K562 (cell line): ENCODE results near the gene SGIP1. TPM values are rescaled to one million over a fixed set of nuclear protein-coding genes. Genes with fewer than 3 reads are reported as not detected.

Experiments
- ATAC-seq: fragments of 200-7000 bp; cut with Tn5 transposase; 3 replicates; pipeline ENCODE4 v1.9.1; 2020; ENCODE audit warnings: moderate library complexity
- BruUV-seq: library from RNA; stranded (reverse); fragments of 400-500 nt; replicated peaks from 2 replicates; lab custom pipeline; 2021; lab: Mats Ljungman, UMichigan
- CTCF ChIA-PET: fragments of 300-600 bp; formaldehyde crosslinking; extraction: SDS; loops from one replicate; lab custom pipeline; 2021; ENCODE audit warnings: low intra/inter-chr PET ratio; lab: Yijun Ruan, JAX
- POLR2A ChIA-PET: fragments of 300-600, 350-650 bp; sonication (Branson Sonifier 250); formaldehyde crosslinking; extraction: SDS; loops from one replicate; lab custom pipeline; 2021; ENCODE audit warnings: antibody characterized with exemption, inconsistent platforms; lab: Yijun Ruan, JAX
- DNase-seq, 4 experiments: peaks; one replicate each; pipeline versions ENCODE4 v3.0.0 to v3.0.0-alpha.2; 2011 to 2018; ENCODE audit warnings: low spot score in 3 of 4, mixed read lengths in 3 of 4; ENCODE audit errors: extremely low read depth in 1 of 4
- FAIRE-seq: peaks from 2 replicates; lab custom pipeline; 2011; peaks lifted over from hg19 to GRCh38; lab: Jason Lieb, UNC
- H2AFZ ChIP-seq: 2 replicates; pipeline ENCODE4 v1.6.0; 2011; ENCODE audit warnings: low read depth, low read length, control low read depth, inconsistent platforms
- H3K27ac ChIP-seq: fragments of 200-600 bp; 3 replicates; pipeline ENCODE4 v1.8.0; 2011; ENCODE audit warnings: low read depth, mild to moderate bottlenecking, control low read depth, inconsistent platforms, low read length, moderate library complexity, mixed read lengths; ENCODE audit errors: extremely low read depth
- H3K27me3 ChIP-seq, 2 experiments: fragments of 300-600 bp in 1 of 2; 2 replicates in 1 of 2; 3 replicates in 1 of 2; pipeline versions ENCODE4 v1.6.0 to v1.8.0; 2011; ENCODE audit warnings: inconsistent platforms in 2 of 2, low read length in 2 of 2, mild to moderate bottlenecking in 1 of 2, mixed read lengths in 1 of 2, moderate library complexity in 1 of 2; ENCODE audit not compliant: control insufficient read depth in 2 of 2, insufficient read depth in 2 of 2
- H3K36me3 ChIP-seq: fragments of 300-600 bp; 3 replicates; pipeline ENCODE4 v1.8.0; 2011; ENCODE audit warnings: mild to moderate bottlenecking, low read length, inconsistent platforms; ENCODE audit not compliant: control insufficient read depth, insufficient read depth
- H3K4me1 ChIP-seq, 2 experiments: fragments of 200-600 bp in 1 of 2; replicated peaks in 1 of 2; 2 replicates in 1 of 2; 3 replicates in 1 of 2; pipeline versions ENCODE4 v1.5.1 to v1.8.0; 2011; ENCODE audit warnings: inconsistent platforms in 2 of 2, low read length in 2 of 2, mild to moderate bottlenecking in 1 of 2, mixed read lengths in 1 of 2, moderate library complexity in 1 of 2; ENCODE audit not compliant: control insufficient read depth in 2 of 2, insufficient read depth in 2 of 2
- H3K4me2 ChIP-seq: 2 replicates; pipeline ENCODE4 v1.6.1; 2011; ENCODE audit warnings: low read length, control low read depth, inconsistent platforms, mixed read lengths; ENCODE audit not compliant: insufficient read depth
- H3K4me3 ChIP-seq: fragments of 200-600 bp; sonication (generic), shearing (Covaris generic); 2 replicates; pipeline ENCODE4 v1.5.1; 2016; ENCODE audit warnings: control low read depth, inconsistent platforms
- H3K79me2 ChIP-seq: fragments of 200-600 bp; 3 replicates; pipeline ENCODE4 v1.8.0; 2011; ENCODE audit warnings: low read length, inconsistent platforms; ENCODE audit not compliant: control insufficient read depth, insufficient read depth
- H3K9ac ChIP-seq, 2 experiments: 2 replicates each; pipeline versions ENCODE4 v1.6.0 to v1.6.1; 2011; ENCODE audit warnings: low read depth in 2 of 2, low read length in 2 of 2, control low read depth in 1 of 2, inconsistent platforms in 1 of 2, mild to moderate bottlenecking in 1 of 2, mixed read lengths in 1 of 2; ENCODE audit not compliant: insufficient read depth in 1 of 2
- H3K9me1 ChIP-seq: one replicate; pipeline ENCODE4 v1.6.0; 2011; ENCODE audit warnings: inconsistent platforms, mild to moderate bottlenecking, low read length, moderate library complexity; ENCODE audit not compliant: control insufficient read depth, insufficient read depth
- H3K9me3 ChIP-seq: replicated peaks from 2 replicates; pipeline ENCODE4 v1.5.1; 2011; ENCODE audit warnings: low read depth, low read length, inconsistent platforms; ENCODE audit not compliant: control insufficient read depth, insufficient read depth
- H4K20me1 ChIP-seq: replicated peaks from 2 replicates; pipeline ENCODE4 v1.6.1; 2011; ENCODE audit warnings: low read length, inconsistent platforms, mixed read lengths; ENCODE audit not compliant: control insufficient read depth, insufficient read depth
- GTF2F1 ChIP-seq: IDR thresholded peaks from 2 replicates; pipeline ENCODE4 v1.6.1; 2011; ENCODE audit warnings: low read depth, low read length, improper control_type of control experiment
- HMG20B ChIP-seq: fragments of 250-450 bp; sonication (Bioruptor Pico); IDR thresholded peaks from 2 replicates; pipeline ENCODE4 v1.5.0; 2021; ENCODE audit warnings: mild to moderate bottlenecking
- HNRNPH1 ChIP-seq: fragments of 200-400 bp; formaldehyde crosslinking; optimal IDR thresholded peaks from 2 replicates; pipeline ENCODE3; 2017; ENCODE audit warnings: low read depth, mild to moderate bottlenecking, low read length, moderate library complexity
- PCBP2 ChIP-seq: fragments of 200-400 bp; formaldehyde crosslinking; IDR thresholded peaks from 2 replicates; pipeline ENCODE4 v1.6.1; 2018; ENCODE audit warnings: low read length, low read depth, mild to moderate bottlenecking, moderate library complexity; ENCODE audit not compliant: poor library complexity, severe bottlenecking
- SFPQ ChIP-seq: fragments of 200-400 bp; formaldehyde crosslinking; IDR thresholded peaks from 2 replicates; pipeline ENCODE4 v1.6.1; 2017; ENCODE audit warnings: mild to moderate bottlenecking, low read depth, low read length, moderate library complexity
- SRSF7 ChIP-seq: fragments of 200-400 bp; formaldehyde crosslinking; optimal IDR thresholded peaks from 2 replicates; pipeline ENCODE3; 2017; ENCODE audit warnings: mild to moderate bottlenecking, low read depth, low read length
- TCF3 ChIP-seq: sonication (generic); formaldehyde crosslinking; IDR thresholded peaks from 2 replicates; pipeline ENCODE4 v1.4.0; 2020; ENCODE audit warnings: mild to moderate bottlenecking, missing genetic modification reagents
- ZFX ChIP-seq: sonication (generic); formaldehyde crosslinking; IDR thresholded peaks from 2 replicates; pipeline ENCODE4 v1.8.0; 2022; ENCODE audit warnings: mild to moderate bottlenecking, missing genetic modification reagents, moderate library complexity
- ZNF121 ChIP-seq: sonication (generic); formaldehyde crosslinking; conservative IDR thresholded peaks from 2 replicates; pipeline ENCODE4 v1.8.0; 2022; ENCODE audit warnings: missing genetic modification reagents
- ZNF41 ChIP-seq: fragments of 250-450 bp; sonication (Bioruptor Pico); conservative IDR thresholded peaks from 2 replicates; pipeline ENCODE4 v1.4.0; 2020; ENCODE audit warnings: mild to moderate bottlenecking
- in situ Hi-C: fragments of 300-500 bp; cut with MboI; formaldehyde crosslinking; loops from 4 replicates; pipeline ENCODE4 v1.15.0; 2018; ENCODE audit warnings: inconsistent platforms, mixed read lengths
- intact Hi-C: fragments of 100-400 bp; cut with micrococcal nuclease; formaldehyde crosslinking; loops from 2 replicates; pipeline ENCODE4 v1.14.2; 2022
- polyA plus RNA-seq, 8 experiments: library from polyadenylated mRNA; depleted of rRNA in 4 of 8; stranded (reverse) in 5 of 8; unstranded in 3 of 8; fragments of >200 nt; fragmentation: Nextera tagmentation in 2 of 8; fragmentation: Illumina TruSeq in 1 of 8; extraction: Ambion mirVana in 2 of 8; extraction: Trizol in 1 of 8; gene quantifications; 2 replicates each; pipeline versions ENCODE4 v1.2.1 to v1.2.3, GENCODE V29; 2011 to 2014; ENCODE audit warnings: inconsistent platforms in 1 of 8, missing spikeins in 1 of 8
- total RNA-seq, 7 experiments: library from RNA; depleted of rRNA in 6 of 7; stranded (reverse); fragments of >200 nt in 6 of 7; fragmentation: Illumina TruSeq in 2 of 7; extraction: Trizol in 2 of 7; gene quantifications; 2 replicates each; pipeline versions ENCODE4 v1.2.1 to v1.2.3, GENCODE V29; 2011 to 2021; ENCODE audit warnings: low replicate concordance in 1 of 7

The SGIP1 gene
- total and polyA plus RNA-seq, 9 of the 15 experiments (the other 6 are each of a cell fraction or from before 2014, with no cell fraction given) = 0.07 to 0.35 TPM; not detected in 7

DNA sequence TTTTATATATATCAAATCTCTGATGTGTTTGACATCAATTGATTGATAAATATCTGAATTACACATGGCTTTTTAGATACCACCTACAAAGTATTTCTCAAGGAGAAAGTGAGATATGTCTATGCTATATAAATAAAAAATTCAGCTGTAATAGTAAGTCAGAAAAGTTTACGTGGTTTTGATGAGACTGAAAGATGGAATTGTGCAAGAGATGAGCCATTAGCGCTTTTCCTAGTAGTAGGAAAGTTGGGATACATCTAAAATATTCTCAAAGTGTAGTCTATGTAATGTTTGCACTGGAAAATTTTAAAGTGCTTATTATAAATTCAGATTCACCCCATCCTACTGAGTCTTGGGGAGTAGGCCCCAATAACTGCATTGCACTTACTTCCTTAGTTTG is 49.1 kb downstream of the SGIP1 start (continued):
- no peak for TF ChIP-seq TCF3 (CRISPR knock-in tag)
- no peak for TF ChIP-seq HNRNPH1
- TF ChIP-seq GTF2F1 = no peak
- no peak for TF ChIP-seq ZNF41 (CRISPR knock-in tag)
- no peak for TF ChIP-seq SFPQ
- no peak for TF ChIP-seq PCBP2

DNA sequence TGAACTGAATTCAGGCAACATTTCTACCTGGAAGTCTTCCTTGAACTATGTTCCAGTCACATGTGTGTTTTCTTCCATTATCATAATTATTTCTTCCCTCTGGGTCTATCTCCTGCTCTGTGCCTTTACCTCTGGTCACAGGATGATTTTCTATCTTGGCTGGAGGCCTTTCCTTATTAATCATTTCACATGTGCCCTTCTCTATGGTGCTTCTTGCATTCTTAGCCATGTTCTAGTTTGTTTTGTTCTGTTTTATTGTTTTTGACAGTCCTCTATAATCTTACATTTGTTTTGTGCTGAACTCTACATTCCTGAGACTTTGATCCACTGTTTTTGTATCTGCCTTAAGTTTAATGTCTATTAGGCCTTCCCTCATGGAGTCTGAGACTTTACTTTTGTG is 51.0 kb downstream of the SGIP1 start:
- intact Hi-C loops (no loop called here), in situ Hi-C loops (no loop called here)
- H3K36me3 ChIP-seq = no peaks in the 10 kb centered on the region
- H4K20me1 ChIP-seq = no peaks in the 10 kb centered on the region
- ChIA-PET POLR2A (no interaction called here), CTCF (no interaction called here)
- H3K9me1 ChIP-seq = no peaks in the 10 kb centered on the region
- no peak for DNase-seq
- H3K4me3 ChIP-seq = no peak overlapping the region
- TF ChIP-seq HMG20B (CRISPR knock-in tag) (no peak), ZNF121 (CRISPR knock-in tag) (no peak), ZFX (CRISPR knock-in tag) (no peak), SRSF7 (no peak)
- no peak overlapping the region for H3K4me2 ChIP-seq
- FAIRE-seq = no peak
- H3K4me1 ChIP-seq = no peaks in the 10 kb centered on the region
- ATAC-seq = no peak
- no peak overlapping the region for H2AFZ ChIP-seq
- H3K79me2 ChIP-seq = no peaks in the 10 kb centered on the region
- BruUV-seq = no TSS peak
- H3K9me3 ChIP-seq = no peaks in the 10 kb centered on the region
- H3K9ac ChIP-seq = no peak overlapping the region
- H3K27me3 ChIP-seq = no peaks in the 10 kb centered on the region
- H3K27ac ChIP-seq = no peak overlapping the region
